Suppressor macrophage (primary cell): ENCODE results near the gene GNG8.

ENCODE experiments used
- DNase-seq, 4 experiments: peaks; one replicate each; pipeline ENCODE4 v3.0.0-alpha.2; 2020 to 2022

The GNG8 gene

GRCh38 chr19:46617601-46618000 lies 18.4 kb downstream of the GNG8 start:
- DNase-seq, result no peak

DNA sequence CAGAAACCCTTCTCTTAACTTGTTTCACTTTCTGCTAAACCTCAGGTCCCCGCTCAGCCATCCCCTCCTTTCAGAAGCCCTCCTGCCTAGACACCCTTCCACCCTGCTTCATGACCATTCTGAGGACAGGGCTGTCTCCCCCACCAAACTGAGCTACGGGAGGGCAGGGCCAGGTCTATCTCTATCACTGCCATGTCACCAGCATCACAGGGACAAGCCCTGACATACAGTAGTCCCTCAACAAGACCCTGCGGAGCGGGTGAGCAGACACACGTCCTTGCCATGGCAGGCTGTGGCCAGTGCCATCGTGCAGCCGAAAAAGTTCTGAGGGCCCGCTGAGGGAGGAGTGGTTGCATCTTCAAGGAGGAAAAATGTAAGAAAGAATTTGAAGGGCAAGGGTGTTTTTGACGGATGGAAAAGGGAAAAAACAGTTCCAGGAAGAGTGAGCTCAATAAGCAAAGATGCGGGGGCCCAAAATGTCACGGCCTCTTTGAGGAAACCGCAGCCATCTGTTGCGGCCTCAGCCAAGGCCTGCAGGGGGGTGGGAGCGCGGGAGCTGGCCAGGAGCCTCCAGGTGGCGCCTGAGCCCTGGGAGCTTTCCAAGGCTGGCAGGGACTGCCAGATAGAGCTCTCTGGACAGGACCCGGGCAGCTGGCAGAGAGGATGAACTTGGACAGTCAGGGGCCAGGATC lies 19.2 kb downstream of the GNG8 start:
- peak; percentile 58 to 79 (median 66) for DNase-seq

- DNase-seq, result no peak
Measured at GRCh38 chr19:46615966-46616365, 20.0 kb downstream of the GNG8 start.

GRCh38 chr19:46614114-46614722 lies 21.8 kb downstream of the GNG8 start:
- DNase-seq, result peak; percentile 87 to 93 (median 90)

DNA sequence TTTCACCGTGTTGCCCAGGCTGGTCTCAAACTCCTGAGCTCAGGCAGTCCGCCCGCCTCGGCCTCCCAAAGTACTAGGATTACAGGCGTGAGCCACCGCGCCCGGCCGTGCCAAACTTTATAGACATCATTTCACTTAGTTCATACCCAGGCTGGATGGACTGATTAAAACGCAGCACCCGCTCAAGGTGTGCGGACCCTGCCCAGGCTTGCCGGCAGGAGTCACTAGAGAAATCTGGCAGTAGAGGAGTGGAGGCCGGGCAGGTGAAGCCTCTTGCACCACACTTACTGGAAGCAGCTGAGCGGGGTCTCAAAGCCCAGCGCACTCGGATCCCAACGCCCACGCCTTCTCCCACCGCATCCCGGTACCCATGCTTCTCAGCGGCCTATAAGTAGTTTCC lies 22.5 kb downstream of the GNG8 start:
- DNase-seq, result no peak

- DNase-seq, result no peak
Measured at GRCh38 chr19:46611776-46612175, 24.2 kb downstream of the GNG8 start.

GRCh38 chr19:46610851-46611770 lies 24.9 kb downstream of the GNG8 start:
- peak; percentile 47 to 64 (median 53) for DNase-seq

DNA sequence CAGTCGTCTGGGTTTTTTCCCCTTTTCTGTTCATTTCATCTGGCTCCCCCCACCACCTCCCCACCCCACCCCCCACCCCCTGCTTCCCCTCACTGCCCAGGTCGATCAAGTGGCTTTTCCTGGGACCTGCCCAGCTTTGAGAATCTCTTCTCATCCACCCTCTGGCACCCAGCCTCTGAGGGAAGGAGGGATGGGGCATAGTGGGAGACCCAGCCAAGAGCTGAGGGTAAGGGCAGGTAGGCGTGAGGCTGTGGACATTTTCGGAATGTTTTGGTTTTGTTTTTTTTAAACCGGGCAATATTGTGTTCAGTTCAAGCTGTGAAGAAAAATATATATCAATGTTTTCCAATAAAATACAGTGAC lies 25.6 kb downstream of the GNG8 start:
- no peak for DNase-seq

DNA sequence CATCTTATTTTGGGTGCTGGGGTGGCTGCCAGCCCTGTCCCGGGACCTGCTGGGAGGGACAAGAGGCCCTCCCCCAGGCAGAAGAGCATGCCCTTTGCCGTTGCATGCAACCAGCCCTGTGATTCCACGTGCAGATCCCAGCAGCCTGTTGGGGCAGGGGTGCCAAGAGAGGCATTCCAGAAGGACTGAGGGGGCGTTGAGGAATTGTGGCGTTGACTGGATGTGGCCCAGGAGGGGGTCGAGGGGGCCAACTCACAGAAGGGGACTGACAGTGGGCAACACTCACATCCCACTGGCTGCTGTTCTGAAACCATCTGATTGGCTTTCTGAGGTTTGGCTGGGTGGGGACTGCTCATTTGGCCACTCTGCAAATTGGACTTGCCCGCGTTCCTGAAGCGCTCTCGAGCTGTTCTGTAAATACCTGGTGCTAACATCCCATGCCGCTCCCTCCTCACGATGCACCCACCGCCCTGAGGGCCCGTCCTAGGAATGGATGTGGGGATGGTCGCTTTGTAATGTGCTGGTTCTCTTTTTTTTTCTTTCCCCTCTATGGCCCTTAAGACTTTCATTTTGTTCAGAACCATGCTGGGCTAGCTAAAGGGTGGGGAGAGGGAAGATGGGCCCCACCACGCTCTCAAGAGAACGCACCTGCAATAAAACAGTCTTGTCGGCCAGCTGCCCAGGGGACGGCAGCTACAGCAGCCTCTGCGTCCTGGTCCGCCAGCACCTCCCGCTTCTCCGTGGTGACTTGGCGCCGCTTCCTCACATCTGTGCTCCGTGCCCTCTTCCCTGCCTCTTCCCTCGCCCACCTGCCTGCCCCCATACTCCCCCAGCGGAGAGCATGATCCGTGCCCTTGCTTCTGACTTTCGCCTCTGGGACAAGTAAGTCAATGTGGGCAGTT lies 26.2 kb downstream of the GNG8 start:
- no peak for DNase-seq

GRCh38 chr19:46608581-46609345 lies 27.2 kb downstream of the GNG8 start:
- no peak for DNase-seq

- DNase-seq, result no peak
Measured at GRCh38 chr19:46608178-46608577, 27.8 kb downstream of the GNG8 start.

DNA sequence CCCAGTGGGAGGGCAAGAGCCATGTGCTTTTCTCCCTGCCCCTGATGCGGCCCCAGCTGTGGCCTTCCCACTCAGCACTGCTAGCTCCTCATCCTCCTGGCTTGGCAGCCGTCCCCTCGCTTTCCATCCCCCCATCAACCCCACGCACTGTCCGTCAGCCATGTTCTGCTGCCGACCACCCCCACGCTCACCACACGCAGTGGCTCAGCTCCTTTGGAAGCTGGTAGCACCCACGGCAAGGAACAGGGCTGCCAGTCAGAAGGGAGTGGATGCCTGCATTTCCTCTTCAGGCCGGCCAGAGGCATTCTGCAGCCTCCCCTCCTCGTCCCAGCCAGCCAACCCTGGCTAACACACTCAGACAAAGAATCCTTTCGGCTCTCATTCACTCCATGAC lies 28.6 kb downstream of the GNG8 start:
- no peak for DNase-seq

DNA sequence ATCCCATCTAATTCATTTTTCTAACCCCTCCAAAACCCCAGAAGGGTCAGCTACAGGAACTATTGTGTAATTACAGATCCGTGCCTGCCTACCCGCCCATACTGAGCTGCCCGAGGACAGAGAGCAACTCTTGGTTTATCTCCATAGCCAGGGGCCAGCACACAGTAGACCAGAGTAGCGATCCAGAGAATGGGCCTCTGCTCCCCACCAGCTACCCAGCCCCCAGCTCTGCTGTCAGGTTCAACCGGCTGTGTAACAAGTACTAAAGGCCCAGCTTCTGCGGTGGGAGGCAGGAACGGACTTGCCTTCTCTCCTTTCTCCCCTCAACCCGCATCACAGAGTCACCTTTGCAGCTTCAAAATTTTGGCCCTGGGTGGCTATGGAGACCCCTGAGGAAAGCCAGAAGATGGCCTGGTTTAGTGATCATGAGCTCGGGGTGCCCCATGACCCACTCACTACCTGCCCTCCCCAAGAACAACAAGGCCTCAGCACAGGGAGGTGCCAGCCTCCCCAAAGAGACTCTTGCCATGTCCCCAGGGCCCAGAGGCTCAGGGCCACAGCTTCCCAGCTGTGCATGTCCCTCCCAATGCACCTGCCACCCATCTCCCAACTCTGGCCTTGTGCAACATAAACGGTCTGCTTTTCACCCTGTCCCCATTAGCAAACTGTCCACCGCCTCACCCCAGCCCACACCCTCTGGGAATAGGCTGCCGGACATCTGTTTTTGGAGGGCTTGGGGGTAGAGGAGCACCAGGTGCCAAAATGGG lies 29.1 kb downstream of the GNG8 start:
- no peak for DNase-seq

DNA sequence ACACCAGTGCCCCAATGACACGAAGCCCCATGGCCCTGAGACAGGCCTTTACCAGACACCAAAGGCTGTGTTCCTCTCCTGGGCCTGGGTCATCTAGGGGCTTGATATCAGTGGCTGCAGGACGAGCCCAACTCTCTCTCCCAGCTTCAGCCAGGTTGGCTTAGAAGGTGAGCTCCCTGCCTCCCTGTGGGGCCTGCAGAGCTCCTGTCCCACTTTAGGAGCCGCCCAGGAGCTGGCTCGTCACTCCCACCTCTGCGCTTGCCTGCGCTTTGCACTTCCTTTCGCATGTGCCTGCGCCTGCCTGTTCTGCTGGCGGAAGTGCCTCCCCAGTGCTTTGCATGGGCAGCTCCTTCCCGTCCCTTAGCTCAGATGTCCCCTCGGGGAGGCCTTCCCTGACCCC lies 30.0 kb downstream of the GNG8 start:
- no peak for DNase-seq

DNA sequence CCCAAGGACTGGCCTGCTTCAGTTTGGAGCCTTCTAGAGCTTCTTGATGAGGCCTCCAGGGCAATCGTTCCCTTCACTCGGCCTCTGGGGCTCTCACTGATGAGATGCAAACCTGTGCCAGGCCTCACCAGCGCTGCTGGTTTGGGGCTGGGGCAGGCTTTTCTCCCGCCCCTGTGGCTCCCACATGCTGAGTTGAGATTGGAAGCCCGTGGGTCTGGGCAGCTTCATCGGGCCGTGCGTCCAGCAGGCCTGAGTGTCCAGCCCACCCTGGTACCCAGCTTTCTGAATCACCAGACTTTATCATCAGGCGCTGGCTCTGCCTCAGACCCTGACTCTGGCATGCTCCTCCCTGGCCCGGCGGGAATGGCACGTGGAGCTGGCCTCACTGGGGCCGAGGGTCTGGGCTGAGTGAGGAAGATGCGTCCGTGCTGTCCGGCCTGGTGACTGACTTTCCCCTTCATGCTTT lies 30.6 kb downstream of the GNG8 start:
- no peak for DNase-seq

DNA sequence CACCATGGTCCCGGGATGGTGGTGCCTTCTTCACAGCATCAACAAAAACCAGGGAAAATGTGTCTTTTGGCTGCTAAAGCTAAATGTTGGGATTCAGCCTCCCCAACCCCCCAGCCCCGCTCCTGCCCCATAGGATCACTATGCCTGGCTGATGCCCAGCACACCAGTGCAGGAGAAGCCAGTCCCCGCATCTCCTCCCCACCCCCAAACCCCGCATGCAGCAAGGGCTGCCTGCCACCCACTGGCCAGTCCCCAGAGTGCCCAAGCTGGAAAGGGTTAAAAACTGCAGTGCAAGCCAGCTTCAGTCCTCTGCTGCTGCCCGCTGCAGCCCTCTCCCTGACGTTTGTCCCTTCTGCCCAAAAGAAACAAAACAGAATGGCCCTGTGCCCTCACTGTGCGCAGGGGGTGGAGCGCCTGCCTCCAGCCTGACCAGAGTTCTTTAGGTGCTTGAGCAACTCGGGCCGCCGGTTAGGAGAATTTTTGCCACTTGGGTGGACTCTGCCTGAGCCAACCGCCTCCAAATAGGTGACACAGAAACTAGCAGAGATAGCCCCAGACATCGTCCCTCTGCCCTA lies 31.1 kb downstream of the GNG8 start:
- DNase-seq, result no peak

DNA sequence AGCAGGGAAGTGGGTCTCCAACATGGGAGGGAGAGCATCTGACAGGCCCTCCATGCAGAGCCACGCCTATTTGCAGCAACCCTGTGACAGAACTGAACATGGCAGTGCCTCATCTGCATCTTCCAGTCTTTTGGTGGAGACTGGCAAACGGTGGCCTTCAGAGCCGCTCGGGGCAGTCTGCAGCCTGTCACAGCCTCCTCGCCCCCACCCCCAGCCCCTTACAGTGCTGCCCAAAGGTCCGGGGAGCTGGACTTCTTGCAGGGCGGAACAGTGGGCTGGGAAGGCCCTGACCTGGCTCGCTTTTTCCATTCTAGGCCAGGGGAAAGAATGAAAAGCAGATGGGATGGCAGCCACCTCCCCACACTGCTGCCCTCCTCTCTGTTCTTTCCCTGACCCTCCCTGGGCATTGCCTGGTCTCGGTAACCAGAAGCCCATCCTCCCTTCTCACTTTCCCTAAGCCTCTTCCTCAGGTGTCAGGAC lies 32.2 kb downstream of the GNG8 start:
- DNase-seq, result no peak

- DNase-seq, result no peak
Measured at GRCh38 chr19:46603195-46603637, 32.8 kb downstream of the GNG8 start.

DNA sequence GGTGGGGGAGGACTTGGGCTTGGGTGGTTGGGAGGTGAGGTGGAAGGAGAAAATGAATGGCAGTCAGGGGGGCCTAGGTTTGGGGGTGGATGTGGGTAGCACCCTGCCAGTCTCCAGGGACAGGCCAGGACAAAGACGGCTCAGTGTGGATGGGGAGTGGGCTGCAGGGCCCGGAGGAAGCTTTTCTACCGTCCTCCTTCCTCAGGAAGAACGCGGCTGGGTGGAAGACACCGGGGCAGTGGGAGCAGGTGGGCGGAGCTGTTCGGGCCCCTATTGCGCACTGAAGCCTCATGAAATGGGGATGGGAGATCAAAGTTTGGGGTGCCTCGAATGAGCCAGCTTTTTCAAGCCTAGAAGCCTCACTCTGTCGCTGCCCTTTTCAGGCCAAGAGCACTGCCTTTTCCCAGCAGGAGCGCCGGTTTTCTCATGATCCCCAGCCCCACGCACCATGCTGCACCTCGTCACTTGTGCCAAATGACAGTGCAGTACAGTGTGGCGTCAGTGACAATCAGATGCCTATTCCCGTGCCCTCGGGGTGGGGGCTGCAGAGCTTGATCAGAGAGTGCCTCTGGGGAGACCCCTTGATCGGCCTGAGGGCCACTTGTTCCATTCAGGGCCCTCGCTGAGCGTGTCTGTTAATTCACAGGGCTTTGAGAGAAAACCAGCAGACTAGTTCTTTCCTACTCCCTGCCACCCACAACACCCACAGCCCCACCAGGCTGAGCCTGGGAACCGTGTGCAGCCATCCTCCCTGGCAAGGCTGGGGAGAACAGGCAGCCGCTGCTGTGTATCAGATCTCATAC lies 33.4 kb downstream of the GNG8 start:
- DNase-seq, result peak in 2 of 4 experiments; percentile 11 to 50
